A549 (cell line): ENCODE measurements around the gene TMEM220. TPM values are rescaled to one million over a fixed set of nuclear protein-coding genes. Genes with fewer than 3 reads are reported as not detected.

Experiments used
- ATAC-seq, 2 experiments: fragments of 200-7000 bp in 1 of 2; fragments of >200 bp in 1 of 2; cut with Nextera tagmentation in 1 of 2; cut with Tn5 transposase in 1 of 2; 3 replicates each; pipeline versions ENCODE4 v1.8.0 to v1.9.1; 2018 to 2020; ENCODE audit warnings: mild to moderate bottlenecking in 1 of 2, moderate library complexity in 1 of 2
- CTCF ChIA-PET: fragments of 300-600 bp; sonication (Branson Sonifier 250); formaldehyde crosslinking; extraction: SDS; loops from one replicate; lab custom pipeline; 2021; ENCODE audit warnings: antibody characterized with exemption, inconsistent platforms; lab: Yijun Ruan, JAX
- POLR2A ChIA-PET: fragments of 350-600 bp; formaldehyde crosslinking; extraction: SDS; loops from one replicate; lab custom pipeline; 2021; ENCODE audit warnings: antibody characterized with exemption, inconsistent platforms; lab: Yijun Ruan, JAX
- DNase-seq, 2 experiments: peaks; one replicate each; pipeline versions ENCODE4 v3.0.0 to v3.0.0-alpha.2; 2011 to 2016; ENCODE audit warnings: low read depth in 1 of 2, low spot score in 1 of 2
- FAIRE-seq: peaks from 2 replicates; lab custom pipeline; 2011; peaks lifted over from hg19 to GRCh38; lab: Jason Lieb, UNC
- H3K27ac ChIP-seq, 2 experiments: fragments of >200 bp; sonication (Bioruptor Twin); formaldehyde crosslinking; 3 replicates each; pipeline ENCODE4 v1.5.1; 2016 to 2017
- H3K4me1 ChIP-seq: fragments of >200 bp; sonication (Bioruptor Twin); formaldehyde crosslinking; 3 replicates; pipeline ENCODE4 v1.6.1; 2016
- H3K4me2 ChIP-seq: fragments of >200 bp; sonication (Bioruptor Twin); formaldehyde crosslinking; 3 replicates; pipeline ENCODE4 v1.6.1; 2016
- H3K4me3 ChIP-seq: fragments of >200 bp; sonication (Bioruptor Twin); formaldehyde crosslinking; 3 replicates; pipeline ENCODE4 v1.5.1; 2016
- H3K9me3 ChIP-seq: fragments of >200 bp; sonication (Bioruptor Twin); formaldehyde crosslinking; 3 replicates; pipeline ENCODE4 v1.6.1; 2016
- CBX8 ChIP-seq: fragments of 200-600 bp; sonication (generic); IDR thresholded peaks from 2 replicates; pipeline ENCODE4 v1.6.1; 2016
- CEBPB ChIP-seq, 2 experiments: fragments of >200 bp in 1 of 2; sonication (Bioruptor Twin) in 1 of 2; formaldehyde crosslinking in 1 of 2; IDR thresholded peaks; 2 replicates each; pipeline ENCODE4 v1.6.1; 2012 to 2016
- CHD2 ChIP-seq: fragments of 150-350 bp; IDR thresholded peaks from 2 replicates; pipeline ENCODE4 v1.6.1; 2014; ENCODE audit warnings: low read length; ENCODE audit not compliant: partially characterized antibody
- EP300 ChIP-seq, 2 experiments: fragments of >200 bp; sonication (Bioruptor Twin); formaldehyde crosslinking; IDR thresholded peaks; 2 replicates in 1 of 2; 3 replicates in 1 of 2; pipeline ENCODE4 v1.6.1; 2016 to 2017
- GATA3 ChIP-seq: IDR thresholded peaks from 2 replicates; pipeline ENCODE4 v1.6.1; 2012; ENCODE audit warnings: borderline replicate concordance
- HDAC2 ChIP-seq: fragments of 200-600 bp; sonication (generic); IDR thresholded peaks from 2 replicates; pipeline ENCODE4 v1.6.1; 2016
- HOXA7 ChIP-seq: fragments of 250-450 bp; sonication (Bioruptor Pico); IDR thresholded peaks from 2 replicates; pipeline ENCODE4 v1.5.0; 2020; ENCODE audit warnings: mild to moderate bottlenecking, moderate library complexity
- HOXB13 ChIP-seq: fragments of 250-450 bp; sonication (Bioruptor Pico); IDR thresholded peaks from 2 replicates; pipeline ENCODE4 v1.5.0; 2020; ENCODE audit warnings: low read depth, mild to moderate bottlenecking, moderate library complexity
- KDM5A ChIP-seq: fragments of 200-600 bp; sonication (generic); IDR thresholded peaks from 2 replicates; pipeline ENCODE4 v1.6.1; 2016; ENCODE audit warnings: antibody characterized with exemption, mild to moderate bottlenecking
- MAFK ChIP-seq: fragments of 450-650 bp; IDR thresholded peaks from 2 replicates; pipeline ENCODE4 v1.6.1; 2014; ENCODE audit not compliant: partially characterized antibody
- NFE2L2 ChIP-seq: fragments of 150-350 bp; conservative IDR thresholded peaks from 2 replicates; pipeline ENCODE4 v1.6.1; 2014; ENCODE audit warnings: low read length
- PHF8 ChIP-seq: fragments of 200-600 bp; sonication (generic); IDR thresholded peaks from 2 replicates; pipeline ENCODE4 v1.6.1; 2016; ENCODE audit warnings: low read depth, mild to moderate bottlenecking, antibody characterized with exemption, moderate library complexity, borderline replicate concordance
- POLR2A ChIP-seq: IDR thresholded peaks from 2 replicates; pipeline ENCODE4 v1.6.1; 2012; ENCODE audit warnings: mild to moderate bottlenecking, low read length
- RAD21 ChIP-seq, 2 experiments: fragments of >200 bp in 1 of 2; sonication (Bioruptor Twin) in 1 of 2; formaldehyde crosslinking in 1 of 2; IDR thresholded peaks in 1 of 2; conservative IDR thresholded peaks in 1 of 2; 2 replicates in 1 of 2; 3 replicates in 1 of 2; pipeline ENCODE4 v1.6.1; 2012 to 2018; ENCODE audit warnings: inconsistent platforms in 1 of 2
- RARB ChIP-seq: fragments of 250-450 bp; sonication (Bioruptor Pico); IDR thresholded peaks from 2 replicates; pipeline ENCODE4 v1.8.0; 2021; ENCODE audit warnings: mild to moderate bottlenecking, moderate library complexity
- RCOR1 ChIP-seq: fragments of 150-350 bp; IDR thresholded peaks from 2 replicates; pipeline ENCODE4 v1.6.1; 2014; ENCODE audit warnings: antibody characterized with exemption, low read length, low read depth
- RFX5 ChIP-seq: fragments of 450-650 bp; IDR thresholded peaks from 2 replicates; pipeline ENCODE4 v1.7.1; 2014; ENCODE audit warnings: antibody characterized with exemption, mild to moderate bottlenecking, moderate library complexity
- RNF2 ChIP-seq: fragments of 200-600 bp; sonication (generic); IDR thresholded peaks from 2 replicates; pipeline ENCODE4 v1.6.1; 2016; ENCODE audit warnings: low read depth, mild to moderate bottlenecking, antibody characterized with exemption, moderate library complexity, borderline replicate concordance
- SREBF2 ChIP-seq: fragments of 450-650 bp; IDR thresholded peaks from 2 replicates; pipeline ENCODE4 v1.6.1; 2014; ENCODE audit warnings: mild to moderate bottlenecking, moderate library complexity
- TP53 ChIP-seq: fragments of 250-450 bp; sonication (Bioruptor Pico); IDR thresholded peaks from 2 replicates; pipeline ENCODE4 v1.5.0; 2021; ENCODE audit warnings: mild to moderate bottlenecking, moderate library complexity
- ZC3H11A ChIP-seq: fragments of 450-650 bp; IDR thresholded peaks from 2 replicates; pipeline ENCODE4 v1.6.1; 2014; ENCODE audit warnings: antibody characterized with exemption, mild to moderate bottlenecking
- WGBS: methylation state at CpG from one replicate; pipeline ENCODE4 v1.1.6; 2017; ENCODE audit errors: missing lambda C conversion rate; 5-methylcytosine and 5-hydroxymethylcytosine counted together
- polyA plus RNA-seq, 4 experiments: library from polyadenylated mRNA; depleted of rRNA in 3 of 4; stranded (reverse); fragments of >200 nt; fragmentation: RNase III in 1 of 4; extraction: RNeasy Plus Mini Kit Qiagen cat#74134 plus additional on column Dnase treatment in 1 of 4; gene quantifications; 2 replicates in 3 of 4; 3 replicates in 1 of 4; pipeline ENCODE4 v1.2.3, GENCODE V29; 2011 to 2017
- TF ChIP-seq, protein P1 (sequence below): IDR thresholded peaks from 2 replicates; pipeline ENCODE4 v1.6.1; 2012; ENCODE audit warnings: low read depth, borderline replicate concordance
- TF ChIP-seq, protein P2 (sequence below): fragments of >200 bp; sonication (Bioruptor Twin); formaldehyde crosslinking; IDR thresholded peaks from 3 replicates; pipeline ENCODE4 v1.5.1; 2016
- TF ChIP-seq, protein P3 (sequence below): fragments of 150-350 bp; IDR thresholded peaks from 2 replicates; pipeline ENCODE4 v1.6.1; 2014; ENCODE audit warnings: low read depth, mild to moderate bottlenecking, low read length
- TF ChIP-seq, protein P4 (sequence below): fragments of >200 bp; sonication (Bioruptor Twin); formaldehyde crosslinking; IDR thresholded peaks from 3 replicates; pipeline ENCODE4 v1.6.1; 2016
- TF ChIP-seq, protein P5 (sequence below): fragments of 250-450 bp; sonication (Bioruptor Pico); IDR thresholded peaks from 2 replicates; pipeline ENCODE4 v1.5.0; 2021; ENCODE audit warnings: mild to moderate bottlenecking, moderate library complexity, borderline replicate concordance

The TMEM220 gene
- polyA plus RNA-seq, 2 of the 4 experiments (the other 2 are of a cell fraction): 3.8 to 6.3 TPM

DNA sequence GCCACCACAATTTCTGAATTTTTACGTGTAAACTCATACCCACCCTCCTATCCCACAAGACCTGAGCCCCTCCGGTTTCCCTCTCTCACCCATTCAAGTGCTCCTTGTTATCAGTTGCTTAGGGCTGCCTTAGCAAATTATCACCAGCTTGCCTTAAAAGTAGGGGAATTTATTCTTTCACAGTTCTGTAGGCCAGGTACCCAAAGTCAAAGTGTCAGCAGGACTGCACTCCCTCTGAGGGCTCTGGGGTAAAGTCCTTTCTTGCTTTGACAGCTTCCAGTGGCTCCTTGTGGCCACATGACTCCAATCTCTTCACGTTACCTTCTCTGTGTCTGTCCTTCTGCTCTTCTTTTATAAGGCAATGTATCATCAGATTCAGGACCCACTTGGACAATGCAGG, 7.9 kb upstream of the TMEM220 start:
- H3K4me1 ChIP-seq: peaks cover 18% of the 10 kb centered on the region
- ChIA-PET CTCF (interaction anchor here (0.7 to 4.9 kb wide), 49 partner anchors 10 to 1259 kb away, joined by 3 to 127 read pairs (median 5); partner anchors contain the start of genes PIRT and ZNF18), POLR2A (interaction anchor here (1.3 kb wide), 1 partner anchor 1260 kb away, joined by 4 read pairs; the partner anchor contains the start of gene ZNF18)
- peak overlapping the region; percentile 56 to 59 for H3K27ac ChIP-seq
- TF ChIP-seq HOXB13 (CRISPR knock-in tag) (no peak), RARB (no peak), SREBF2 (no peak), PHF8 (no peak), POLR2A (no peak), NFE2L2 (no peak), HOXA7 (CRISPR knock-in tag) (no peak), MAFK (no peak), RCOR1 (no peak), RFX5 (no peak), RAD21 (conservative IDR thresholded peaks at IDR 0.05 in 1 of 2, IDR thresholded peaks at IDR 0.05 in 1 of 2) (no peak), HDAC2 (no peak)
- TF ChIP-seq, protein P1, sequence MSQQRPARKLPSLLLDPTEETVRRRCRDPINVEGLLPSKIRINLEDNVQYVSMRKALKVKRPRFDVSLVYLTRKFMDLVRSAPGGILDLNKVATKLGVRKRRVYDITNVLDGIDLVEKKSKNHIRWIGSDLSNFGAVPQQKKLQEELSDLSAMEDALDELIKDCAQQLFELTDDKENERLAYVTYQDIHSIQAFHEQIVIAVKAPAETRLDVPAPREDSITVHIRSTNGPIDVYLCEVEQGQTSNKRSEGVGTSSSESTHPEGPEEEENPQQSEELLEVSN: no peak
- TF ChIP-seq, protein P2, sequence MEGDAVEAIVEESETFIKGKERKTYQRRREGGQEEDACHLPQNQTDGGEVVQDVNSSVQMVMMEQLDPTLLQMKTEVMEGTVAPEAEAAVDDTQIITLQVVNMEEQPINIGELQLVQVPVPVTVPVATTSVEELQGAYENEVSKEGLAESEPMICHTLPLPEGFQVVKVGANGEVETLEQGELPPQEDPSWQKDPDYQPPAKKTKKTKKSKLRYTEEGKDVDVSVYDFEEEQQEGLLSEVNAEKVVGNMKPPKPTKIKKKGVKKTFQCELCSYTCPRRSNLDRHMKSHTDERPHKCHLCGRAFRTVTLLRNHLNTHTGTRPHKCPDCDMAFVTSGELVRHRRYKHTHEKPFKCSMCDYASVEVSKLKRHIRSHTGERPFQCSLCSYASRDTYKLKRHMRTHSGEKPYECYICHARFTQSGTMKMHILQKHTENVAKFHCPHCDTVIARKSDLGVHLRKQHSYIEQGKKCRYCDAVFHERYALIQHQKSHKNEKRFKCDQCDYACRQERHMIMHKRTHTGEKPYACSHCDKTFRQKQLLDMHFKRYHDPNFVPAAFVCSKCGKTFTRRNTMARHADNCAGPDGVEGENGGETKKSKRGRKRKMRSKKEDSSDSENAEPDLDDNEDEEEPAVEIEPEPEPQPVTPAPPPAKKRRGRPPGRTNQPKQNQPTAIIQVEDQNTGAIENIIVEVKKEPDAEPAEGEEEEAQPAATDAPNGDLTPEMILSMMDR: no peak
- TF ChIP-seq, protein P3, sequence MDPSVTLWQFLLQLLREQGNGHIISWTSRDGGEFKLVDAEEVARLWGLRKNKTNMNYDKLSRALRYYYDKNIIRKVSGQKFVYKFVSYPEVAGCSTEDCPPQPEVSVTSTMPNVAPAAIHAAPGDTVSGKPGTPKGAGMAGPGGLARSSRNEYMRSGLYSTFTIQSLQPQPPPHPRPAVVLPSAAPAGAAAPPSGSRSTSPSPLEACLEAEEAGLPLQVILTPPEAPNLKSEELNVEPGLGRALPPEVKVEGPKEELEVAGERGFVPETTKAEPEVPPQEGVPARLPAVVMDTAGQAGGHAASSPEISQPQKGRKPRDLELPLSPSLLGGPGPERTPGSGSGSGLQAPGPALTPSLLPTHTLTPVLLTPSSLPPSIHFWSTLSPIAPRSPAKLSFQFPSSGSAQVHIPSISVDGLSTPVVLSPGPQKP: no peak
- TF ChIP-seq, protein P4, sequence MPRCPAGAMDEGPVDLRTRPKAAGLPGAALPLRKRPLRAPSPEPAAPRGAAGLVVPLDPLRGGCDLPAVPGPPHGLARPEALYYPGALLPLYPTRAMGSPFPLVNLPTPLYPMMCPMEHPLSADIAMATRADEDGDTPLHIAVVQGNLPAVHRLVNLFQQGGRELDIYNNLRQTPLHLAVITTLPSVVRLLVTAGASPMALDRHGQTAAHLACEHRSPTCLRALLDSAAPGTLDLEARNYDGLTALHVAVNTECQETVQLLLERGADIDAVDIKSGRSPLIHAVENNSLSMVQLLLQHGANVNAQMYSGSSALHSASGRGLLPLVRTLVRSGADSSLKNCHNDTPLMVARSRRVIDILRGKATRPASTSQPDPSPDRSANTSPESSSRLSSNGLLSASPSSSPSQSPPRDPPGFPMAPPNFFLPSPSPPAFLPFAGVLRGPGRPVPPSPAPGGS: no peak
- TF ChIP-seq, protein P5, sequence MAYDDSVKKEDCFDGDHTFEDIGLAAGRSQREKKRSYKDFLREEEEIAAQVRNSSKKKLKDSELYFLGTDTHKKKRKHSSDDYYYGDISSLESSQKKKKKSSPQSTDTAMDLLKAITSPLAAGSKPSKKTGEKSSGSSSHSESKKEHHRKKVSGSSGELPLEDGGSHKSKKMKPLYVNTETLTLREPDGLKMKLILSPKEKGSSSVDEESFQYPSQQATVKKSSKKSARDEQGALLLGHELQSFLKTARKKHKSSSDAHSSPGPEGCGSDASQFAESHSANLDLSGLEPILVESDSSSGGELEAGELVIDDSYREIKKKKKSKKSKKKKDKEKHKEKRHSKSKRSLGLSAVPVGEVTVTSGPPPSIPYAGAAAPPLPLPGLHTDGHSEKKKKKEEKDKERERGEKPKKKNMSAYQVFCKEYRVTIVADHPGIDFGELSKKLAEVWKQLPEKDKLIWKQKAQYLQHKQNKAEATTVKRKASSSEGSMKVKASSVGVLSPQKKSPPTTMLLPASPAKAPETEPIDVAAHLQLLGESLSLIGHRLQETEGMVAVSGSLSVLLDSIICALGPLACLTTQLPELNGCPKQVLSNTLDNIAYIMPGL (CRISPR knock-in tag): no peak
- DNase-seq: no peak
- H3K4me2 ChIP-seq: peak overlapping the region; percentile 42
- WGBS: 45% methylated on average over 3 of the region's 3 CpGs
- FAIRE-seq: no peak
- no peak overlapping the region for H3K4me3 ChIP-seq
- H3K9me3 ChIP-seq: no peaks in the 10 kb centered on the region
- ATAC-seq: no peak

DNA sequence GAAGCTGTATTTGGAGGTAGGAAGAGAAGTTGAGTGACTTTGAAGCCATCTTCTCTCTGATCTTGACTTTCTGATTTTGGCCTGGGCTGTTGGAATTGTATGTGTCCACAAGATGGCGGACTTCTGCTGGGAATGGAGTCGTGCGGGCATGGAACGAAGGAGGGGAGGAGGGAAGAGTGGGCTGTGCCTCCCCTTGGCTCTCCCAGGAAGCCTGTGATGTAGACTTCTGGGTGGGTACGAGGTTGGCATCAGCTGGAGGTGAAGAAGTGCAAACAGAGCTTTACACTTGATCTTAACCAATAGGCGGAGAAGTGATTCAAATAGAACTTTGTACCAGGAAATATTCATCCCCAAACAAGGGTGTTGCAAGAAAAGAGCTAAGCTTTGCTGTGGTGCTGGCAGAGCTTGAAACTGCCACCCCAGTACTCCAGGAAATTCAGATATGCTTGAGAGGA, 7.4 kb upstream of the TMEM220 start:
- Histone ChIP-seq H3K9me3 (no peaks in the 10 kb centered on the region), H3K4me2 (peak overlapping the region; percentile 42), H3K27ac (peak overlapping the region in 1 of 2 experiments; percentile 59; a peak in 4 of 6 replicates), H3K4me3 (no peak overlapping the region), H3K4me1 (peaks cover 18% of the 10 kb centered on the region)
- FAIRE-seq: peak; percentile 98
- peak; percentile 72 to 92 for DNase-seq
- 5% methylated on average over 6 of the region's 6 CpGs for WGBS
- CTCF ChIA-PET: interaction anchor here (0.6 to 4.9 kb wide), 62 partner anchors 9 to 1260 kb away, joined by 3 to 127 read pairs (median 4); partner anchors contain the start of genes PIRT and ZNF18
- ATAC-seq: peak; percentile 95 to 96
- POLR2A ChIA-PET: interaction anchor here (1.3 kb wide), 1 partner anchor 1260 kb away, joined by 4 read pairs; the partner anchor contains the start of gene ZNF18
- peak; percentile 42 to 60; a peak in 2 of 4 replicates for TF ChIP-seq CEBPB (IDR thresholded peaks at IDR 0.05)
- peak; percentile 88 to 92 for TF ChIP-seq RAD21 (conservative IDR thresholded peaks at IDR 0.05 in 1 of 2, IDR thresholded peaks at IDR 0.05 in 1 of 2)
- no peak for TF ChIP-seq GATA3
- no peak for TF ChIP-seq RNF2
- no peak for TF ChIP-seq TP53
- TF ChIP-seq, protein P4: no peak
- TF ChIP-seq CBX8: no peak
- TF ChIP-seq EP300 (IDR thresholded peaks at IDR 0.05): no peak; a peak in 1 of 5 replicates
- TF ChIP-seq, protein P2: peak; percentile 93
- no peak for TF ChIP-seq ZC3H11A
- no peak for TF ChIP-seq KDM5A
- no peak for TF ChIP-seq POLR2A
- no peak for TF ChIP-seq HOXA7 (CRISPR knock-in tag)
- TF ChIP-seq CHD2: no peak
- no peak for TF ChIP-seq SREBF2
- TF ChIP-seq RARB: no peak
